ENCODE data around the gene TMC6.

DNA sequence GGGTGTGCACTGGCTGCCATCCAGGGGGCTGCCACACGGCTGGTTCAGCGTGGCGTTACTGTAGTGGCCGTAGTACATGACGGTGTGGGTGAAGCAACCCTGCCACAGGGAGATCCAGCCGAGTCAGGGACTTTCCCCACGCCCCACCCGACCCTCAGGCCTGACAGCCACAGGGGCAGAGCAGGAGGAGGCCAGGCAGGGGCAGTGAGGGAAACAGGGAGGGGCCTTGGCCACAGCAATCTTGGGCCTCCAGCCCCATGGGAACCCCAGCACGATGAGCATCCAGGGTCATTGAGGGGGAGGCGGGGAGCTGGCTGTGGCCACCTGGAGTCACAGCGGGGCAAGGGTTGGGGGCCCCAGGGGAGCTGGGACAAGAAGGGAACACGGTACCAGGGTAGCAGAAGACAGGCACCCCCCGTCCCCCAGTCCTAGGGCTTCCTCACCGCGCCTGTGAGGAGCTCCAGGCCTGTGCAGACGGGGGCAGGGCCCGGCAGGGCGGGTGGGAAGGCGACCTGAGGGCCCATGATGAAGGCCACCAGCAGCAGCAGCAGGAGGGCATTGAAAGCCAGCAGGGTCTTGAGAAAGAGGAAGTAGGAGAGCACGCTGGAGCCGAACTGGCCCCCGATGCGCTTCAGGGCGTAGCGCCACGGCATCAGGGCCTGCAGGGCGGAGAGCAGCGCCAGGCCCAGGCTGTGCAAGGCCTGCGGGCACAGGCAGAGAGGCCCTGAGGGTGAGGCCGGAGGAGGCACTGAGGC is 4.3 kb downstream of the TMC6 start:
- TF ChIP-seq SIN3A (IDR thresholded peaks at IDR 0.05; ENCODE audit: borderline replicate concordance, insufficient read depth, low read depth, low read length), result no peak
- no peak for TF ChIP-seq CTCF (IDR thresholded peaks at IDR 0.05)
